SK-N-SH treated with all-trans-retinoic acid at 6 μM for 48 hours (cell line): ENCODE measurements around the gene C5.

Experiments used
- ARNTL ChIP-seq: fragments of 450-650 bp; formaldehyde crosslinking; IDR thresholded peaks from 2 replicates; pipeline ENCODE4 v1.5.0; 2020; ENCODE audit warnings: low read depth, mild to moderate bottlenecking, moderate library complexity, borderline replicate concordance
- BACH2 ChIP-seq: fragments of 250-450 bp; sonication (Bioruptor Pico); IDR thresholded peaks from 2 replicates; pipeline ENCODE4 v1.9.0; 2021; ENCODE audit warnings: mild to moderate bottlenecking, borderline replicate concordance
- ZFP3 ChIP-seq: fragments of 250-450 bp; sonication (Bioruptor Pico); IDR thresholded peaks from 2 replicates; pipeline ENCODE4 v1.5.0; 2020; ENCODE audit warnings: mild to moderate bottlenecking, moderate library complexity
- TF ChIP-seq, protein P1 (sequence below): fragments of 250-450 bp; sonication (Bioruptor Pico); IDR thresholded peaks from 2 replicates; pipeline ENCODE4 v1.8.0; 2020; ENCODE audit warnings: mild to moderate bottlenecking, moderate library complexity, borderline replicate concordance
- TF ChIP-seq, protein P2 (sequence below): fragments of 250-450 bp; sonication (Bioruptor Pico); IDR thresholded peaks from 2 replicates; pipeline ENCODE4 v1.5.1; 2021; ENCODE audit warnings: mild to moderate bottlenecking, moderate library complexity

DNA sequence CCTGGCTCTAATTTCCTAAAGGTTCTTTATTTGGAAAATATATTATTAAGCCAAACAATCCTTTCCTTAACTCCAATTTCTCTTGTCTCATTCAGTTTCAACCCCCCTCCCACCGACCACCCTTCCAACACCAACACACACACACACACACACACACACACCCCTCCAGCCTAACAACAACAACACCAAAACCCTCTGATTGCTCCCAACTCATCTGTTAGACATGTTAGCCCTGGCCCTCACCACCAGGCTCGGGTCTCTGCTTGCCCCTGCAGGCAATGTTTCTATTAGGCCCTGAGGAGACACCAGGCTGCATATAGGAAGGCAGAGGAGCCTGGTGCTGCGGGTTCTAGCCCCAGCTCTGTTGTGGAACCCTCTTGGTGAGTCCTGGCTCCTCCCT, 105.1 kb downstream of the C5 start:
- TF ChIP-seq, protein P1, sequence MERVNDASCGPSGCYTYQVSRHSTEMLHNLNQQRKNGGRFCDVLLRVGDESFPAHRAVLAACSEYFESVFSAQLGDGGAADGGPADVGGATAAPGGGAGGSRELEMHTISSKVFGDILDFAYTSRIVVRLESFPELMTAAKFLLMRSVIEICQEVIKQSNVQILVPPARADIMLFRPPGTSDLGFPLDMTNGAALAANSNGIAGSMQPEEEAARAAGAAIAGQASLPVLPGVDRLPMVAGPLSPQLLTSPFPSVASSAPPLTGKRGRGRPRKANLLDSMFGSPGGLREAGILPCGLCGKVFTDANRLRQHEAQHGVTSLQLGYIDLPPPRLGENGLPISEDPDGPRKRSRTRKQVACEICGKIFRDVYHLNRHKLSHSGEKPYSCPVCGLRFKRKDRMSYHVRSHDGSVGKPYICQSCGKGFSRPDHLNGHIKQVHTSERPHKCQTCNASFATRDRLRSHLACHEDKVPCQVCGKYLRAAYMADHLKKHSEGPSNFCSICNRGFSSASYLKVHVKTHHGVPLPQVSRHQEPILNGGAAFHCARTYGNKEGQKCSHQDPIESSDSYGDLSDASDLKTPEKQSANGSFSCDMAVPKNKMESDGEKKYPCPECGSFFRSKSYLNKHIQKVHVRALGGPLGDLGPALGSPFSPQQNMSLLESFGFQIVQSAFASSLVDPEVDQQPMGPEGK (CRISPR knock-in tag) = no peak
- TF ChIP-seq ARNTL = no peak
- no peak for TF ChIP-seq ZFP3 (CRISPR knock-in tag)
- no peak for TF ChIP-seq BACH2
- TF ChIP-seq, protein P2, sequence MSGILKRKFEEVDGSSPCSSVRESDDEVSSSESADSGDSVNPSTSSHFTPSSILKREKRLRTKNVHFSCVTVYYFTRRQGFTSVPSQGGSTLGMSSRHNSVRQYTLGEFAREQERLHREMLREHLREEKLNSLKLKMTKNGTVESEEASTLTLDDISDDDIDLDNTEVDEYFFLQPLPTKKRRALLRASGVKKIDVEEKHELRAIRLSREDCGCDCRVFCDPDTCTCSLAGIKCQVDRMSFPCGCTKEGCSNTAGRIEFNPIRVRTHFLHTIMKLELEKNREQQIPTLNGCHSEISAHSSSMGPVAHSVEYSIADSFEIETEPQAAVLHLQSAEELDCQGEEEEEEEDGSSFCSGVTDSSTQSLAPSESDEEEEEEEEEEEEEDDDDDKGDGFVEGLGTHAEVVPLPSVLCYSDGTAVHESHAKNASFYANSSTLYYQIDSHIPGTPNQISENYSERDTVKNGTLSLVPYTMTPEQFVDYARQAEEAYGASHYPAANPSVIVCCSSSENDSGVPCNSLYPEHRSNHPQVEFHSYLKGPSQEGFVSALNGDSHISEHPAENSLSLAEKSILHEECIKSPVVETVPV = no peak
